SK-N-SH (cell line): Measurements from ENCODE around the gene CDHR4. TPM values are rescaled to one million over a fixed set of nuclear protein-coding genes. Genes with fewer than 3 reads are reported as not detected.

Experiments used
- CTCF ChIA-PET: fragments of 300-600, 350-600 bp; formaldehyde crosslinking; extraction: SDS; loops from one replicate; lab custom pipeline; 2021; lab: Yijun Ruan, JAX
- POLR2A ChIA-PET: fragments of 350-600 bp; sonication (Branson Sonifier 250); formaldehyde crosslinking; extraction: SDS; loops from one replicate; lab custom pipeline; 2020; ENCODE audit warnings: antibody characterized with exemption, inconsistent platforms; lab: Yijun Ruan, JAX
- DNase-seq: peaks from one replicate; pipeline ENCODE4 v3.0.0; 2012
- H2AFZ ChIP-seq: fragments of 200-600 bp; sonication (generic); 2 replicates; pipeline ENCODE4 v1.8.1; 2016; ENCODE audit warnings: antibody characterized with exemption, mild to moderate bottlenecking, low read depth
- H3F3A ChIP-seq: fragments of 200-600 bp; sonication (generic); replicated peaks from 2 replicates; pipeline ENCODE3; 2016; ENCODE audit warnings: antibody characterized with exemption, mild to moderate bottlenecking; ENCODE audit not compliant: insufficient read depth
- H3K27ac ChIP-seq, 2 experiments: fragments of 200-500 bp in 1 of 2; fragments of 200-600 bp in 1 of 2; sonication (Bioruptor generic) in 1 of 2; sonication (generic), shearing (Covaris generic) in 1 of 2; 2 replicates each; pipeline versions ENCODE4 v1.5.1 to v1.6.1; 2014 to 2016; ENCODE audit warnings: low read depth in 2 of 2, inconsistent platforms in 1 of 2, low read length in 1 of 2, mild to moderate bottlenecking in 1 of 2, mixed read lengths in 1 of 2
- H3K27me3 ChIP-seq: fragments of 200-600 bp; sonication (generic), shearing (Covaris generic); 2 replicates; pipeline ENCODE4 v1.6.1; 2016; ENCODE audit warnings: mixed run types; ENCODE audit not compliant: insufficient read depth
- H3K36me3 ChIP-seq, 2 experiments: fragments of 200-500 bp in 1 of 2; fragments of 200-600 bp in 1 of 2; sonication (Bioruptor generic) in 1 of 2; sonication (generic) in 1 of 2; replicated peaks in 1 of 2; 2 replicates each; pipeline versions ENCODE3 to v1.5.1; 2014 to 2016; ENCODE audit warnings: low read length in 1 of 2, mild to moderate bottlenecking in 1 of 2; ENCODE audit not compliant: insufficient read depth in 2 of 2, control insufficient read depth in 1 of 2
- H3K4me1 ChIP-seq, 2 experiments: fragments of 200-500 bp in 1 of 2; fragments of 200-600 bp in 1 of 2; sonication (Bioruptor generic) in 1 of 2; sonication (generic), shearing (Covaris generic) in 1 of 2; 2 replicates each; pipeline versions ENCODE4 v1.5.1 to v1.6.1; 2014 to 2016; ENCODE audit warnings: low read depth in 1 of 2, low read length in 1 of 2, mixed run types in 1 of 2; ENCODE audit not compliant: insufficient read depth in 2 of 2, control insufficient read depth in 1 of 2
- H3K4me2 ChIP-seq: fragments of 200-600 bp; sonication (generic), shearing (Covaris generic); 2 replicates; pipeline ENCODE4 v1.6.1; 2017; ENCODE audit warnings: mixed run types
- H3K4me3 ChIP-seq, 2 experiments: fragments of 200-500 bp in 1 of 2; fragments of 200-600 bp in 1 of 2; sonication (Bioruptor generic) in 1 of 2; sonication (generic), shearing (Covaris generic) in 1 of 2; 2 replicates each; pipeline versions ENCODE4 v1.5.1 to v1.8.1; 2014 to 2016; ENCODE audit warnings: low read depth in 2 of 2, inconsistent platforms in 1 of 2, low read length in 1 of 2, mild to moderate bottlenecking in 1 of 2, mixed read lengths in 1 of 2, moderate library complexity in 1 of 2
- H3K79me2 ChIP-seq: fragments of 200-600 bp; sonication (generic); 2 replicates; pipeline ENCODE4 v1.8.1; 2017; ENCODE audit warnings: mild to moderate bottlenecking; ENCODE audit not compliant: insufficient read depth
- H3K9ac ChIP-seq: fragments of 200-600 bp; sonication (generic); 2 replicates; pipeline ENCODE4 v1.6.1; 2017; ENCODE audit warnings: mixed run types
- H3K9me2 ChIP-seq: fragments of 200-600 bp; sonication (generic); 2 replicates; pipeline ENCODE4 v1.6.1; 2017; ENCODE audit warnings: mixed run types
- H3K9me3 ChIP-seq: fragments of 200-600 bp; sonication (generic); 2 replicates; pipeline ENCODE4 v1.6.1; 2017; ENCODE audit warnings: mixed run types, mild to moderate bottlenecking, moderate library complexity
- H4K20me1 ChIP-seq: fragments of 200-600 bp; sonication (generic); 2 replicates; pipeline ENCODE4 v1.6.1; 2017; ENCODE audit warnings: mild to moderate bottlenecking, mixed run types; ENCODE audit not compliant: insufficient read depth
- CHD2 ChIP-seq: fragments of 150-350 bp; IDR thresholded peaks from 2 replicates; pipeline ENCODE4 v1.6.1; 2018; ENCODE audit warnings: low read length; ENCODE audit not compliant: partially characterized antibody
- CTCF ChIP-seq: fragments of 200-600 bp; sonication (generic); IDR thresholded peaks from 2 replicates; pipeline ENCODE4 v1.6.1; 2017; ENCODE audit warnings: antibody characterized with exemption, mild to moderate bottlenecking, moderate library complexity
- ELF1 ChIP-seq: IDR thresholded peaks from 2 replicates; pipeline ENCODE4 v1.4.0; 2012
- EP300 ChIP-seq, 2 experiments: IDR thresholded peaks; 2 replicates each; pipeline versions ENCODE4 v1.4.0 to v1.6.1; 2012; ENCODE audit warnings: borderline replicate concordance in 1 of 2, low read depth in 1 of 2, low read length in 1 of 2
- FOSL2 ChIP-seq: IDR thresholded peaks from 2 replicates; pipeline ENCODE4 v1.4.0; 2012; ENCODE audit warnings: low read depth, mild to moderate bottlenecking, moderate library complexity, borderline replicate concordance
- FOXJ3 ChIP-seq: sonication (generic); formaldehyde crosslinking; IDR thresholded peaks from 2 replicates; pipeline ENCODE4 v1.5.1; 2020; ENCODE audit warnings: mild to moderate bottlenecking, missing genetic modification reagents
- FOXM1 ChIP-seq: IDR thresholded peaks from 2 replicates; pipeline ENCODE4 v1.4.0; 2012; ENCODE audit warnings: low read depth, mild to moderate bottlenecking
- GATA2 ChIP-seq: sonication (generic); formaldehyde crosslinking; IDR thresholded peaks from 2 replicates; pipeline ENCODE4 v1.5.0; 2020; ENCODE audit warnings: mild to moderate bottlenecking, missing genetic modification reagents
- MEF2A ChIP-seq: IDR thresholded peaks from 2 replicates; pipeline ENCODE4 v1.4.0; 2012; ENCODE audit warnings: low read depth, borderline replicate concordance
- MXI1 ChIP-seq: IDR thresholded peaks from 2 replicates; pipeline ENCODE4 v1.6.1; 2012; ENCODE audit warnings: mild to moderate bottlenecking, low read depth, low read length, improper control_type of control experiment
- NRF1 ChIP-seq: IDR thresholded peaks from 2 replicates; pipeline ENCODE4 v1.6.1; 2012; ENCODE audit warnings: low read depth, mild to moderate bottlenecking, low read length
- POLR2AphosphoS5 ChIP-seq: IDR thresholded peaks from 2 replicates; pipeline ENCODE4 v1.6.1; 2012; ENCODE audit warnings: low read depth, low read length
- RAD21 ChIP-seq: IDR thresholded peaks from 2 replicates; pipeline ENCODE4 v1.6.1; 2012; ENCODE audit warnings: mild to moderate bottlenecking, low read length
- RFX5 ChIP-seq: IDR thresholded peaks from 2 replicates; pipeline ENCODE4 v1.6.1; 2012; ENCODE audit warnings: mild to moderate bottlenecking, improper control_type of control experiment, low read length
- SMC3 ChIP-seq: IDR thresholded peaks from 2 replicates; pipeline ENCODE4 v1.6.1; 2012; ENCODE audit warnings: low read depth, low read length, improper control_type of control experiment
- ZBTB33 ChIP-seq: IDR thresholded peaks from 2 replicates; pipeline ENCODE4 v1.4.0; 2012; ENCODE audit warnings: low read depth, borderline replicate concordance
- WGBS: methylation state at CpG from one replicate; pipeline ENCODE4 v1.1.6; 2017; ENCODE audit warnings: low lambda C conversion rate; 5-methylcytosine and 5-hydroxymethylcytosine counted together
- polyA plus RNA-seq, 3 experiments: library from polyadenylated mRNA; depleted of rRNA; stranded (reverse); fragments of >200 nt; gene quantifications; 2 replicates each; pipeline ENCODE4 v1.2.3, GENCODE V29; 2012
- TF ChIP-seq, protein P1 (sequence below): IDR thresholded peaks from 2 replicates; pipeline ENCODE4 v1.6.1; 2012; ENCODE audit warnings: mild to moderate bottlenecking, low read depth, low read length, moderate library complexity

The CDHR4 gene
- polyA plus RNA-seq, 1 of the 3 experiments (the other 2 are of a cell fraction), result 0.07 TPM

DNA sequence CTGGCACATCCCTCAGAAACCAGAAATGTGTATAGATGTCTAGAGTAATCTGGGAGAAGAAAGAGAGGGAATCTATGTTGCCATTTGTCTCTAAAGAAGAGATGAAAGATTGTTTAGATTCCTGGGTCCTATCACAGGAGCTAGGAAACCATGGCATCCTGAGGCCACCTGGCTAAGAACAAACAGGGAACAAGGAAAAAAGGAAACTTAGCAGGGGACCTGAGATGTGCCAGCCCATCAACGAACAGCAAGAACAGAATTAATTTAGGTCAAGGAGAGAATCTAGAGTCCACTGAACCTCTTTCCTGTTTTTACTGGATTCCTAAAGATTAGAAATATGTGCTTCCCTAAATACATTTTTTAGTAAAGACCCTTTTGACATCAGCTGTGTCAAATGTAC is 43.6 kb downstream of the CDHR4 start:
- CTCF ChIA-PET, result interaction anchor here (1.0 to 1.4 kb wide), 4 partner anchors 14 to 83 kb away, joined by 3 to 6 read pairs (median 4); partner anchors contain the start of genes AMIGO3 and CDHR4

DNA sequence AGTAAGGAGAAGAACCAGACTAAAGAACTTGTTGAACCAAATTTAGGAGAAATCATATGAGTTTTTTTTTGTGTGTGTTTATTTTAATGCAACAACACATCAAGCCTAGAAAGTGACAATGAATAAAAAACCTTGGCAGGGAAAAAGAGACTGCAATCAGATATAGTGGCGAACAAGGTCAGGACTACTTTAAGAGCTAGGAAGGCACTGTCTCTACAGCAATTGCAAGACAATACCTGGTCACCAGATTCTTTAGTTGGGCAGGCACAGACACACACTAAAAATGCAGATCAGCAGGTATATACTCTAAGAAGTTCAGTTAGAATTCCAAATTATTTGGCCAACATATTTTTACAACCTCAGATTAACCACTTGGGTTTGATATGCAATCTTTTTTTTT is 45.1 kb downstream of the CDHR4 start:
- CTCF ChIA-PET, result no interaction called here
- 0 out of 2 replicates have a peak, but pooled peaks cover 2% of the 10 kb centered on the region for H3K9me2 ChIP-seq
- H2AFZ ChIP-seq, result no peak overlapping the region
- H3K4me1 ChIP-seq, result no peaks in the 10 kb centered on the region
- no peaks in the 10 kb centered on the region for H3K9me3 ChIP-seq
- TF ChIP-seq FOXJ3 (CRISPR knock-in tag) (no peak), ELF1 (no peak), EP300 (IDR thresholded peaks at IDR 0.05; ENCODE audit: borderline replicate concordance in 1 of 2, low read depth in 1 of 2, low read length in 1 of 2) (no peak), SMC3 (no peak), CTCF (no peak), NRF1 (no peak), ZBTB33 (no peak), MEF2A (no peak), GATA2 (CRISPR knock-in tag) (no peak), CHD2 (no peak), RFX5 (no peak)
- H3K27ac ChIP-seq, result no peak overlapping the region
- H3K9ac ChIP-seq, result no peak overlapping the region
- H3K27me3 ChIP-seq, result no peaks in the 10 kb centered on the region
- H4K20me1 ChIP-seq, result peaks cover 78% of the 10 kb centered on the region
- DNase-seq, result no peak
- POLR2A ChIA-PET, result no interaction called here
- H3K4me3 ChIP-seq, result no peak overlapping the region
- no peaks in the 10 kb centered on the region for H3F3A ChIP-seq
- 95% methylated on average over 1 of the region's 1 CpG for WGBS
- peaks cover 96% of the 10 kb centered on the region for H3K79me2 ChIP-seq
- H3K36me3 ChIP-seq, result peaks cover 0 to 3% of the 10 kb centered on the region in 2 experiments
- H3K4me2 ChIP-seq, result no peak overlapping the region

More for the DNA sequence above, 43.6 kb downstream of the CDHR4 start:
- no peak for DNase-seq
- Histone ChIP-seq H3K4me1 (no peaks in the 10 kb centered on the region), H3K79me2 (peaks cover 97% of the 10 kb centered on the region), H3K36me3 (peaks cover 0 to 3% of the 10 kb centered on the region in 2 experiments), H3K9ac (no peak overlapping the region), H3K27me3 (no peaks in the 10 kb centered on the region), H4K20me1 (peaks cover 80% of the 10 kb centered on the region), H3K4me2 (no peak overlapping the region), H3K9me2 (0 out of 2 replicates have a peak, but pooled peaks cover 2% of the 10 kb centered on the region), H3K27ac (no peak overlapping the region)
- 91% methylated on average over 1 of the region's 1 CpG for WGBS
- POLR2A ChIA-PET, result no interaction called here
- no peak for TF ChIP-seq POLR2AphosphoS5
- no peak for TF ChIP-seq GATA2 (CRISPR knock-in tag)
- no peak for TF ChIP-seq SMC3
- TF ChIP-seq RAD21, result no peak
- TF ChIP-seq MXI1, result no peak
- TF ChIP-seq, protein P1, sequence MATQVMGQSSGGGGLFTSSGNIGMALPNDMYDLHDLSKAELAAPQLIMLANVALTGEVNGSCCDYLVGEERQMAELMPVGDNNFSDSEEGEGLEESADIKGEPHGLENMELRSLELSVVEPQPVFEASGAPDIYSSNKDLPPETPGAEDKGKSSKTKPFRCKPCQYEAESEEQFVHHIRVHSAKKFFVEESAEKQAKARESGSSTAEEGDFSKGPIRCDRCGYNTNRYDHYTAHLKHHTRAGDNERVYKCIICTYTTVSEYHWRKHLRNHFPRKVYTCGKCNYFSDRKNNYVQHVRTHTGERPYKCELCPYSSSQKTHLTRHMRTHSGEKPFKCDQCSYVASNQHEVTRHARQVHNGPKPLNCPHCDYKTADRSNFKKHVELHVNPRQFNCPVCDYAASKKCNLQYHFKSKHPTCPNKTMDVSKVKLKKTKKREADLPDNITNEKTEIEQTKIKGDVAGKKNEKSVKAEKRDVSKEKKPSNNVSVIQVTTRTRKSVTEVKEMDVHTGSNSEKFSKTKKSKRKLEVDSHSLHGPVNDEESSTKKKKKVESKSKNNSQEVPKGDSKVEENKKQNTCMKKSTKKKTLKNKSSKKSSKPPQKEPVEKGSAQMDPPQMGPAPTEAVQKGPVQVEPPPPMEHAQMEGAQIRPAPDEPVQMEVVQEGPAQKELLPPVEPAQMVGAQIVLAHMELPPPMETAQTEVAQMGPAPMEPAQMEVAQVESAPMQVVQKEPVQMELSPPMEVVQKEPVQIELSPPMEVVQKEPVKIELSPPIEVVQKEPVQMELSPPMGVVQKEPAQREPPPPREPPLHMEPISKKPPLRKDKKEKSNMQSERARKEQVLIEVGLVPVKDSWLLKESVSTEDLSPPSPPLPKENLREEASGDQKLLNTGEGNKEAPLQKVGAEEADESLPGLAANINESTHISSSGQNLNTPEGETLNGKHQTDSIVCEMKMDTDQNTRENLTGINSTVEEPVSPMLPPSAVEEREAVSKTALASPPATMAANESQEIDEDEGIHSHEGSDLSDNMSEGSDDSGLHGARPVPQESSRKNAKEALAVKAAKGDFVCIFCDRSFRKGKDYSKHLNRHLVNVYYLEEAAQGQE, result no peak
- no peak for TF ChIP-seq FOXM1
- no peak for TF ChIP-seq FOSL2
- no peak for TF ChIP-seq ELF1
- TF ChIP-seq, all 33 proteins: peak for 0
- H3F3A ChIP-seq, result no peaks in the 10 kb centered on the region
- no peaks in the 10 kb centered on the region for H3K9me3 ChIP-seq
- no peak overlapping the region for H3K4me3 ChIP-seq
- H2AFZ ChIP-seq, result no peak overlapping the region
